H1 (cell line): Measurements from ENCODE around the gene ELMO1. TPM values are rescaled to one million over a fixed set of nuclear protein-coding genes. Genes with fewer than 3 reads are reported as not detected.

ENCODE experiments used
- BACH1 ChIP-seq: IDR thresholded peaks from 2 replicates; pipeline ENCODE4 v1.6.1; 2012; ENCODE audit warnings: low read length, improper control_type of control experiment
- CBX8 ChIP-seq: fragments of 300-800, 300-1000 bp; sonication (generic); IDR thresholded peaks from 2 replicates; pipeline ENCODE4 v1.7.1; 2016; ENCODE audit warnings: low read depth, low read length, borderline replicate concordance
- CTCF ChIP-seq, 3 experiments: IDR thresholded peaks; 1 replicate in 2 of 3; 2 replicates in 1 of 3; pipeline versions ENCODE4 v1.5.1 to v1.6.1; 2011; ENCODE audit warnings: low read length in 3 of 3, mild to moderate bottlenecking in 3 of 3, inconsistent platforms in 2 of 3, low read depth in 1 of 3, moderate library complexity in 1 of 3; ENCODE audit not compliant: insufficient read depth in 1 of 3; ENCODE audit errors: control extremely low read depth in 1 of 3
- JUND ChIP-seq: IDR thresholded peaks from 2 replicates; pipeline ENCODE4 v1.6.1; 2011; ENCODE audit warnings: mild to moderate bottlenecking, improper control_type of control experiment, low read length
- SP2 ChIP-seq: IDR thresholded peaks from 2 replicates; pipeline ENCODE4 v1.6.1; 2012; ENCODE audit warnings: mild to moderate bottlenecking, low read length, inconsistent platforms
- SUZ12 ChIP-seq: fragments of 200-600 bp; sonication (generic); IDR thresholded peaks from 2 replicates; pipeline ENCODE4 v1.6.1; 2012; ENCODE audit warnings: mild to moderate bottlenecking, inconsistent platforms, low read length, moderate library complexity, mixed read lengths
- polyA plus RNA-seq, 7 experiments: library from polyadenylated mRNA; depleted of rRNA in 3 of 7; stranded (reverse) in 5 of 7; unstranded in 2 of 7; fragments of >200 nt in 5 of 7; fragments of 200-250 nt in 2 of 7; gene quantifications; 1 replicate in 5 of 7; 2 replicates in 1 of 7; 4 replicates in 1 of 7; pipeline versions ENCODE4 v1.2.1 to v1.2.3, GENCODE V29; 2011 to 2013; ENCODE audit warnings: missing spikeins in 2 of 7, mixed read lengths in 2 of 7
- total RNA-seq: library from RNA; stranded (reverse); fragmentation: NEBNext Ultra II Directional; extraction: Animal tissue kit (Norgen Biotek cat#: 25700); gene quantifications from 2 replicates; pipeline ENCODE4 v1.2.1, GENCODE V29; 2021

The ELMO1 gene
- total and polyA plus RNA-seq, 2 of the 8 experiments (the other 6 are each of a cell fraction or from before 2014, with no cell fraction given): 18.4 to 21.0 TPM

- TF ChIP-seq CBX8: no peak
- no peak for TF ChIP-seq CTCF (IDR thresholded peaks at IDR 0.05; ENCODE audit: control extremely low read depth in 1 of 3, insufficient read depth in 1 of 3, low read depth in 1 of 3, low read length in 3 of 3)
- TF ChIP-seq SP2: no peak
- no peak for TF ChIP-seq SUZ12
- TF ChIP-seq BACH1: no peak
- TF ChIP-seq JUND: no peak
Observed at GRCh38 chr7:37344886-37345579, 103.6 kb downstream of the ELMO1 start (continued).
